HL-60/S4 (cell line): ENCODE measurements around the gene NISCH.

Experiments
- in situ Hi-C: fragments of 300-500 bp; cut with MboI; formaldehyde crosslinking; loops from 2 replicates; pipeline ENCODE4 v1.14.3; 2022; ENCODE audit warnings: low sequenced_read_pairs

Gene NISCH

GRCh38 chr3:52446631-52447511 is 8.5 kb upstream of the NISCH start:
- in situ Hi-C loops: no loop called here

DNA sequence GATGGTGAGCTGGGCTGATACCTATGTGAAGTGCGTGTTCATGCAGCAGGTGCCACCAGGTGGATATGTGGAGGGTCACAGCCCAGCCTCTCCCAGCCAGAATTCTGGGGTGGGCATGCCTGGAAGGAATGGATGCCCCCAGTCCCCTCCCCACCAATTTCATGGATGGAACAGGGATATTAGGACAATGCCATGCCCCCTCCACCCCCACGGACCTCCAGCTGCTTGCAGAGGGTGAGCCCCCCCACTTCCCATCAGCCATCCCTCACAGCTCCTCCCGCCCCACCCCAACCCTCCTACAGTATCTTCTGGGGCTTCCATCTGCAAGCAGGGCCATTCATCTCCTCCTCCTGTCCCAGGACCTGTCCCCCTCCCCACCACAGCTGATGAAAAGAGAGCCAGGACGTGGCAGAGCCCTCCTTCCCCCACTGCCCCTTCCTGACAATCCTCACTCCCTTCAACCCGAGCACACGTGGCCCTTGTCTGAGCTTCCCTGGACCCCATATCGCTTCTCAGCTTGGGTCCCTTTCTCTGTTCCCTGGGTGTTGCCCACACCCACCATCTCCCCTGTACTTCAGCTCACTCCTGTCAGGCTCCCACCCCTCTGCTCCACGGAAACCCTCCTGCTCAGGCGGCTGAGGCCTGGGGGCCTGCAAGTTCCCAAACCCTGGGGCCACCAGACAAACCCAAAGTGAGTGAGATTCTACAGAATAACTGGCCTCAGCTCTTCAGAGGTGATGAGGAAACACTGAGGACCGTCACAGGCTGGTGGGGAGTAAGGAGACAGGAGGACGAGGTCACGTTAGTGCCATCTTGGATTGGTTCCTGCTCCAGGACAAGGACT is 7.7 kb upstream of the NISCH start:
- in situ Hi-C loops: no loop called here

DNA sequence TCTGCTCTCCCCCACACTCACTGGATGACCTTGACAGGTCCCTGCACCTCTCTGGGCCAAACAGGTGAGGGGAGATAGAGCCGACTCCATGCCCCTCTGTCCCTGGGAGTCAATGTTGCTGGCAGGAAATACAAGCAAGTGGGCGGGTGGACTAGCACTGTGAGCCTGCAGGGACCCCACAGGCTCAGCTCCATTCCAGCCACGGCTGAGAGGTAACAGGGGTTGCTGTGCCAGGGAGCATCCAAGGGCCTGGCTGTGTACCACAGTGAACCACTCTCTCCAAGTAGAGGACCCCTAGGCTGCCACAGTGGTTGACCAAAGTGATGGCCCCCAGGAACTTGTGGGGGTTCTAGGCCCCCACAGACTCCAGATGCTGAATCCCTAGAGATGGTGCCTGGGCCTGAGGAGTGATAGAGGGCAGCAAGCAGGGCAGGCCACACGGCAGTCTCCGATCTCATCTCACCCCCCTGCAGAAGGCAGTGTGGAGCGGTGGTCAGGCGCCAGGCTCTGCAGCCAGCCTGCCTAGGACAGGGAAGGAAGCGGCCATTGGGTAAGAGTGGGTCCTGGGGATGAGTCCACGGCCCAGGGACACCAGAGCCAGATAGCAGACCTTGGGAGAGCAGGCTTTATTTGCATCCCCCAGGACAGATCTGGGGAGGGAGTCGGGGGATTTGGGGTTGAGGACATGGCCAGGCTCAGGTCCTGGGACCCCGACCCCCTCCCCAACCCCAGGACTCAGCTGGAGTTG is 4.7 kb upstream of the NISCH start:
- in situ Hi-C loops: no loop called here

- in situ Hi-C loops: no loop called here
These were observed 3.9 kb upstream of the NISCH start for GRCh38 chr3:52451237-52452083.

- in situ Hi-C loops: no loop called here
These were observed 3.3 kb upstream of the NISCH start for GRCh38 chr3:52452126-52452525.

- in situ Hi-C loops: no loop called here
These were observed 2.7 kb upstream of the NISCH start for GRCh38 chr3:52452570-52453221.

DNA sequence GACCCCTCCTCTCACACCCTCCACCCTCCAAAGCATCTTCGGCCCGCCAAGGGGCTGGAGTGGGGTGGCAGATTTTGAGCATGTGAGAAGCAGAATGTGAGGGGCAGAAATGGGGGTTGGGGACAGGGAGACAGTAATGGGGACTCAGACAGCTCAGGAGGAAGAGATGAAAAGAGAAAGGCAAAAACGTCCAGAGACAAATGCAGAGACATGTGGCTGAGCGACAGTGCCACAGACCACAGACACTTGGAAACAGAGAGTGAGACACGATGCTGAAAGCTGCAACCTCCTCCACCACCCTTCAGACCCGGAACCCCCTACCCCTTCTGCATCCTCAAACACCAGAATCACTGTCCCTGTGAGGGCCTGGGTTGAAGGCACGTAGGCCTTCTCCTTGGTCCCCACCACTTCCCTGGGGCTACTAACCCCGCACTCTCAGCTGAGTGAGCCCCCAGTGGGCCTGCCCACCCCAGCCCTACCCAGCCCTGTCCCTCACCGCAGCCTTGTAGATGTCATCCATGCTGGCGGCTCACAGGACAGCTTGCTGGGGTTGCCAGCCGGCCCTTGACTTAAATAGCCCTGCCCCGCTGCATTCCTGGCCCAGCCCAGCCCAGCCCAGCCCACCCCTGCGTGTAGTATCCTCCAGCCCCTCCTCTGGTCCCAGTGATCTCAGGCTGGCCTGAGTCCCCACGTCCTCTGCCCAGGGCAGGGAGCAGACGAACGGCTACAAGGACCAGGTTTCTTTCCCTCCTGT is 1.7 kb upstream of the NISCH start, which contains the start of gene TNNC1:
TSS of gene TNNC1 (minus strand) at position 546 of the 754 bp plus-strand sequence. CDS start at position 520, 26 bp downstream.
- in situ Hi-C loops: no loop called here

- in situ Hi-C loops: no loop called here
These were observed 1.0 kb upstream of the NISCH start for GRCh38 chr3:52454250-52454937.

- in situ Hi-C loops: no loop called here
These were observed 494 bp upstream of the NISCH start for GRCh38 chr3:52454938-52455282.

DNA sequence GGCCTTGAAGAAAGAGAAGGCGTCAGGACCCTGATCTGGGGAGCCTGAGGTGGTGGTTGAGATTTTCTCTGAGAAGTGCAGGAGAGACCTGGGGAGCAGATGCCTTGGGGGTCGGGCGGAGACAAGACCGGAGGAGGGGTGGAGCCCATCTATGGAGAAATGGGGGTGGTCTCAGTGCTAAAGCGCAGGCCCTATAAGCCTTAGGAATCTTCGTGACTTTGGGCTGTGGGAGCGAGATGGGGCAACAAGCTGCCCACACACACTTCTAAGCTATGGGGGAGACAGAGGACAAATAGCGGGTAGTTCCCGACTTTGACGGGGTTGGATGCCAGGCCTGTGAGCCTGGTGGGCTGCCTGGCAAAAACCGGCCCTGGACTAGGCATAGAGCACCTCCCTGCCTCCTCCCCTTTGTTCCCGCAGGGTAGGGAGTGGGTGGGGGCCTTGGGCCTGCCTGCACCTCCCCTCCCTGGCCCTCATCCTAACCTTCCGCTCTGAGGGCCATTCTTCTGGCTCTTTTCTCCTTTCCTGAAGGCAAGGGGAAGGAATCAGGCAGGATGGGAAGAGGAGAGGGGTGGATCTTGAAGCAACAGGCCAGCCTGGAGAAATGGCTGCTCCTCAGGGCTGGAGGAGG is 880 bp downstream of the NISCH start:
- in situ Hi-C loops: no loop called here

DNA sequence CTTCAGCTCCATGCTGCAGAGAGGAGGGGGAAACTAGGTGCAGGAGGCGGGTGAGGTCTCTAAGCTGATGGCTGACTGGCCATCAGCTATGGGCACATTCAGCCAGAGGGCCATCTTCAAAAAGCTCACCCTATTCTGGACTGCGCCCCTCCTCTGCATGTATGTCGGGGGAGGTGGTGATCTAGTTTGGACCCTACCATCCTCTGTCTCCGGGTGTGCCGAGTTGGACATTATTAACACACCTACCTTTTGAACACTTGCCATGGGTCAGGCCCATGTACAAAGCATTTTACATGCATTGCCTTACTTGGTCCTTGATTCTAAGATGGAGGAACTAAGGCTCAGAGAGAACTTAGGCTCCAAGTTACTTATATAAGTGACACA is 1.4 kb downstream of the NISCH start:
- in situ Hi-C loops: no loop called here

DNA sequence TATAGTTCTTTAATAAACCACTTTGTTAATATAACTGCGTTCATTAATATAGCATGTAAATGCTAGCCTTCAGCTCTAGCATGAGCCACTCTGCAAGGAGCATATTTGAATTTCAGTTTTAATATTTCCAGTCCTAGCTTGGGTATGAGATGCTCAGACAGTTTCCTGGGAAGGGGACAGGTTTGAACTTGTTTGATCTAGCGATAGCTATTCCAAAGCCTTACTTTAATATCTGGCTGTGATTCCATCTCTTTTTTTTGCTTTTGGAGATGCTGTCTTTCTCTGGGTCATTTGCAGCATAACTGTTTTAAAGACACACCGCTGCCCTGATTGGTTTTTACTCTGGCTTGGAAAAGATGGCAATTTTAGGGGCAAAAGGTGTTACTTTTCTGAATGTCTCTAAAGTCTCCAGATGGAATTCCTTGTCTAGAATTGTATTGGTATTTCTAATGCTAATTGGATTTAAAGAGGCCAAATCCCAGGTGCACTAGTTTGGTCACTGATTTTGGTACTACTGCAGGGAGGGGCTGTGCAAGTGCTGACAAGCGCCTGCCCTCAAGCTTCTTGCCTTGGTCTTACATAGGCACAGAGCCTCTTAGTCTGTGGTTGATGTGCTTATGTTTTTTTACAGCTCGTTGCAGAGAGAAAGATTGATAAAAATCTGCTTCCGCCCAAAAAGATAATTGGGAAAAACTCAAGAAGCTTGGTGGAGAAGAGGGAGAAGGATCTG is 2.8 kb downstream of the NISCH start:
- in situ Hi-C loops: no loop called here

GRCh38 chr3:52458770-52459545 is 3.6 kb downstream of the NISCH start:
- in situ Hi-C loops: no loop called here

GRCh38 chr3:52461874-52462273 is 6.5 kb downstream of the NISCH start:
- in situ Hi-C loops: no loop called here

DNA sequence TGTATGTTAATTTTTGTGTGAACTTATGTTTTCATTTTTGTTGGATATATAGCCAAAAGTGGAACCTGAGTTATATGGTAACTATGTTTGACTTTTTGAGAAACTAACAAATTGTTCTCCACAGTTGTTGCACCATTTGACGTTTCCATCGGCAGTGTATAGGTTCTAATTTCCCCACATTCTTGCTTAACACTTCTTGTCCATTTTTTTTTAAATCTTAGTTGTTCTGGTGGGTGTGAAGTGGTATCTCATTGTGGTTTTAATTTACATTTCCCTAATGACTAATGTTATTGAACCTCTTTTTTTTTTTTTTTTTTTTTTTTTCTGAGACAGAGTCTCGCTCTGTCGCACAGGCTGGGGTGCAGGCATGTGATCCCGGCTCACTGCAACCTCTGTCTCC is 8.0 kb downstream of the NISCH start:
- in situ Hi-C loops: no loop called here

DNA sequence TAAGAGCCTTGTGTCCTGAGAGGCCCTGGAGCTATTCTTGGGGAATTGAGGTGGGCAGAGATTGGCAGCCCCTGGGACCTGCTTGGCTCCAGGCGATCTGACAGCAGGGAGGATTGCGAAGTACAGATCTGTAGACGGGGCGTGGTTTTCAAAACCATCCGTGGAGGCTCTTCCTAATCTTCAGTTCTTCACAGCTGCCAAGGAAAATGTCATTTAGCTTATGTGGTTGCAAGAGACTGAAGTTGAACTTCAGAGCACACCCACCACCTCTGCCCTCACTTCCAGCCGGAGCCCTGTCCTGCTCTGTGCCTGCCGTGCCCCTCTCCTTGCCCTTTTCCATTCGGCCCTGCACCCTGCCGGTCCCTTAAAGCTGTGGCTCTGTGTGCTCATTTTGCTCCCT is 12.9 kb downstream of the NISCH start:
- in situ Hi-C loops: no loop called here

DNA sequence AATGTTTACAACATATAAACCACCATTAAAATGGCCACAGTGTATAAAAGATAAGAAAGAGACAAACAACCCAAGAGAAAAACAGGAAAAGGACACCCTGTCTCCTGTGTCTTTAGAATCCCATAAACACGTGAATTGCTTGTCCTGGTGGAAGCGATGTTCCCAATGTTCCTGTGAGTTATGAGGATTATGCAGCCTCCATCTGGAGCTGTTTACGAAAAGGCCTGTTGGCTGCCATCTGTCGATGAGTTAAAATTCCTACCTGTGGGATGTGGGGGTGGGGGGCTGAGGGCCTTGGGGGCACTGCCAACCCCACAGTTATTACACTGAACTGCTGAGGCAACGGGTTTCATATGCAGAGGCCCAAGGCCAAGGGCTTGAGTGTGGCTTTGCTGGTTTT is 13.6 kb downstream of the NISCH start:
- in situ Hi-C loops: no loop called here
